ENCODE data around the gene ETV6.

Gene ETV6

GRCh38 chr12:11861864-11862600, 212.6 kb downstream of the ETV6 start:
- Histone ChIP-seq H3K9ac (ENCODE audit: low read length) (no peak overlapping the region), H3K27me3 (replicated peaks; ENCODE audit: control insufficient read depth, insufficient read depth, low read length) (no peaks in the 10 kb centered on the region), H3K4me3 (ENCODE audit: low read length) (no peak overlapping the region), H3K9me3 (ENCODE audit: control insufficient read depth, low read length) (peaks cover 13% of the 10 kb centered on the region), H3K36me3 (ENCODE audit: control insufficient read depth, insufficient read depth, low read length, severe bottlenecking) (peaks cover 12% of the 10 kb centered on the region), H3K4me1 (ENCODE audit: control insufficient read depth, insufficient read depth, low read length) (peaks cover 28% of the 10 kb centered on the region)
- DNase-seq (ENCODE audit: low read depth) = no peak

GRCh38 chr12:11862798-11863197, 213.3 kb downstream of the ETV6 start:
- DNase-seq (ENCODE audit: low read depth) = peak; percentile 51

GRCh38 chr12:11863478-11863906, 214.0 kb downstream of the ETV6 start:
- DNase-seq (ENCODE audit: low read depth) = peak; percentile 28
- peaks cover 9% of the 10 kb centered on the region for H3K36me3 ChIP-seq (ENCODE audit: control insufficient read depth, insufficient read depth, low read length, severe bottlenecking)

More at GRCh38 chr12:11862798-11863197, 213.3 kb downstream of the ETV6 start:
- Histone ChIP-seq H3K9me3 (ENCODE audit: control insufficient read depth, low read length) (peaks cover 13% of the 10 kb centered on the region), H3K4me3 (ENCODE audit: low read length) (no peak overlapping the region), H3K9ac (ENCODE audit: low read length) (peak overlapping the region; percentile 18), H3K4me1 (ENCODE audit: control insufficient read depth, insufficient read depth, low read length) (peaks cover 28% of the 10 kb centered on the region), H3K36me3 (ENCODE audit: control insufficient read depth, insufficient read depth, low read length, severe bottlenecking) (peaks cover 9% of the 10 kb centered on the region), H3K27me3 (replicated peaks; ENCODE audit: control insufficient read depth, insufficient read depth, low read length) (no peaks in the 10 kb centered on the region)

GRCh38 chr12:11863988-11864387, 214.5 kb downstream of the ETV6 start:
- DNase-seq (ENCODE audit: low read depth) = no peak
- Histone ChIP-seq H3K36me3 (ENCODE audit: control insufficient read depth, insufficient read depth, low read length, severe bottlenecking) (peaks cover 9% of the 10 kb centered on the region), H3K9me3 (ENCODE audit: control insufficient read depth, low read length) (peaks cover 13% of the 10 kb centered on the region), H3K9ac (ENCODE audit: low read length) (peak overlapping the region; percentile 18), H3K4me3 (ENCODE audit: low read length) (peak overlapping the region; percentile 4), H3K4me1 (ENCODE audit: control insufficient read depth, insufficient read depth, low read length) (peaks cover 28% of the 10 kb centered on the region), H3K27me3 (replicated peaks; ENCODE audit: control insufficient read depth, insufficient read depth, low read length) (no peaks in the 10 kb centered on the region)

More at GRCh38 chr12:11863478-11863906, 214.0 kb downstream of the ETV6 start:
- Histone ChIP-seq H3K9ac (ENCODE audit: low read length) (peak overlapping the region; percentile 18), H3K27me3 (replicated peaks; ENCODE audit: control insufficient read depth, insufficient read depth, low read length) (no peaks in the 10 kb centered on the region), H3K4me1 (ENCODE audit: control insufficient read depth, insufficient read depth, low read length) (peaks cover 28% of the 10 kb centered on the region), H3K4me3 (ENCODE audit: low read length) (peak overlapping the region; percentile 4), H3K9me3 (ENCODE audit: control insufficient read depth, low read length) (peaks cover 13% of the 10 kb centered on the region)

- H3K9ac ChIP-seq (ENCODE audit: low read length) = no peak overlapping the region
- no peak for DNase-seq (ENCODE audit: low read depth)
- peaks cover 20% of the 10 kb centered on the region for H3K36me3 ChIP-seq (ENCODE audit: control insufficient read depth, insufficient read depth, low read length, severe bottlenecking)
- peaks cover 13% of the 10 kb centered on the region for H3K9me3 ChIP-seq (ENCODE audit: control insufficient read depth, low read length)
- no peak overlapping the region for H3K4me3 ChIP-seq (ENCODE audit: low read length)
- no peaks in the 10 kb centered on the region for H3K27me3 ChIP-seq (replicated peaks; ENCODE audit: control insufficient read depth, insufficient read depth, low read length)
- H3K4me1 ChIP-seq (ENCODE audit: control insufficient read depth, insufficient read depth, low read length) = peaks cover 21% of the 10 kb centered on the region
Measured at GRCh38 chr12:11865824-11866223, 216.3 kb downstream of the ETV6 start.

GRCh38 chr12:11868027-11868426, 218.6 kb downstream of the ETV6 start:
- Histone ChIP-seq H3K9ac (ENCODE audit: low read length) (no peak overlapping the region), H3K4me1 (ENCODE audit: control insufficient read depth, insufficient read depth, low read length) (peaks cover 14% of the 10 kb centered on the region), H3K4me3 (ENCODE audit: low read length) (no peak overlapping the region), H3K36me3 (ENCODE audit: control insufficient read depth, insufficient read depth, low read length, severe bottlenecking) (peaks cover 33% of the 10 kb centered on the region), H3K9me3 (ENCODE audit: control insufficient read depth, low read length) (peaks cover 13% of the 10 kb centered on the region), H3K27me3 (replicated peaks; ENCODE audit: control insufficient read depth, insufficient read depth, low read length) (no peaks in the 10 kb centered on the region)
- no peak for DNase-seq (ENCODE audit: low read depth)

- Histone ChIP-seq H3K4me3 (ENCODE audit: low read length) (no peak overlapping the region), H3K36me3 (ENCODE audit: control insufficient read depth, insufficient read depth, low read length, severe bottlenecking) (peaks cover 36% of the 10 kb centered on the region), H3K27me3 (replicated peaks; ENCODE audit: control insufficient read depth, insufficient read depth, low read length) (no peaks in the 10 kb centered on the region), H3K4me1 (ENCODE audit: control insufficient read depth, insufficient read depth, low read length) (peaks cover under 1% of the 10 kb centered on the region), H3K9ac (ENCODE audit: low read length) (no peak overlapping the region), H3K9me3 (ENCODE audit: control insufficient read depth, low read length) (peaks cover 13% of the 10 kb centered on the region)
- no peak for DNase-seq (ENCODE audit: low read depth)
Measured at GRCh38 chr12:11869406-11869805, 219.9 kb downstream of the ETV6 start.

GRCh38 chr12:11870041-11870451, 220.6 kb downstream of the ETV6 start:
- Histone ChIP-seq H3K27me3 (replicated peaks; ENCODE audit: control insufficient read depth, insufficient read depth, low read length) (no peaks in the 10 kb centered on the region), H3K4me3 (ENCODE audit: low read length) (no peak overlapping the region), H3K9ac (ENCODE audit: low read length) (no peak overlapping the region), H3K4me1 (ENCODE audit: control insufficient read depth, insufficient read depth, low read length) (no peaks in the 10 kb centered on the region), H3K36me3 (ENCODE audit: control insufficient read depth, insufficient read depth, low read length, severe bottlenecking) (peaks cover 36% of the 10 kb centered on the region), H3K9me3 (ENCODE audit: control insufficient read depth, low read length) (peaks cover 13% of the 10 kb centered on the region)
- no peak for DNase-seq (ENCODE audit: low read depth)

- Histone ChIP-seq H3K27me3 (replicated peaks; ENCODE audit: control insufficient read depth, insufficient read depth, low read length) (no peaks in the 10 kb centered on the region), H3K9ac (ENCODE audit: low read length) (no peak overlapping the region), H3K4me3 (ENCODE audit: low read length) (no peak overlapping the region), H3K36me3 (ENCODE audit: control insufficient read depth, insufficient read depth, low read length, severe bottlenecking) (peaks cover 30% of the 10 kb centered on the region), H3K4me1 (ENCODE audit: control insufficient read depth, insufficient read depth, low read length) (no peaks in the 10 kb centered on the region), H3K9me3 (ENCODE audit: control insufficient read depth, low read length) (no peaks in the 10 kb centered on the region)
- no peak for DNase-seq (ENCODE audit: low read depth)
Measured at GRCh38 chr12:11872055-11872454, 222.6 kb downstream of the ETV6 start.

- H3K9me3 ChIP-seq (ENCODE audit: control insufficient read depth, low read length) = no peaks in the 10 kb centered on the region
Measured at GRCh38 chr12:11875414-11875935, 226.0 kb downstream of the ETV6 start.

GRCh38 chr12:11876307-11876706, 226.8 kb downstream of the ETV6 start:
- DNase-seq (ENCODE audit: low read depth) = no peak
- H3K4me1 ChIP-seq (ENCODE audit: control insufficient read depth, insufficient read depth, low read length) = peaks cover 12% of the 10 kb centered on the region
- peaks cover 14% of the 10 kb centered on the region for H3K36me3 ChIP-seq (ENCODE audit: control insufficient read depth, insufficient read depth, low read length, severe bottlenecking)
- no peak overlapping the region for H3K9ac ChIP-seq (ENCODE audit: low read length)
- no peaks in the 10 kb centered on the region for H3K27me3 ChIP-seq (replicated peaks; ENCODE audit: control insufficient read depth, insufficient read depth, low read length)
- no peaks in the 10 kb centered on the region for H3K9me3 ChIP-seq (ENCODE audit: control insufficient read depth, low read length)
- H3K4me3 ChIP-seq (ENCODE audit: low read length) = no peak overlapping the region

More at GRCh38 chr12:11875414-11875935, 226.0 kb downstream of the ETV6 start:
- H3K27me3 ChIP-seq (replicated peaks; ENCODE audit: control insufficient read depth, insufficient read depth, low read length) = no peaks in the 10 kb centered on the region
- peaks cover 19% of the 10 kb centered on the region for H3K36me3 ChIP-seq (ENCODE audit: control insufficient read depth, insufficient read depth, low read length, severe bottlenecking)
- H3K9ac ChIP-seq (ENCODE audit: low read length) = no peak overlapping the region
- H3K4me1 ChIP-seq (ENCODE audit: control insufficient read depth, insufficient read depth, low read length) = peaks cover 12% of the 10 kb centered on the region
- no peak overlapping the region for H3K4me3 ChIP-seq (ENCODE audit: low read length)
- no peak for DNase-seq (ENCODE audit: low read depth)
